HG03025 (cell line): ENCODE results near the gene DPP7.
"Not testable (repeated sequence)": the region's sequence is repeated elsewhere in the genome, so short reads cannot be mapped to it uniquely, and the experiment has no call there.

Experiments used
- ATAC-seq: cut with Tn5 transposase; IDR thresholded peaks from one replicate; pipeline ENCODE4 v1.9.1; 2021; ENCODE audit warnings: mild to moderate bottlenecking, moderate library complexity; ENCODE audit not compliant: unreplicated experiment, low FRiP score

Gene DPP7

DNA sequence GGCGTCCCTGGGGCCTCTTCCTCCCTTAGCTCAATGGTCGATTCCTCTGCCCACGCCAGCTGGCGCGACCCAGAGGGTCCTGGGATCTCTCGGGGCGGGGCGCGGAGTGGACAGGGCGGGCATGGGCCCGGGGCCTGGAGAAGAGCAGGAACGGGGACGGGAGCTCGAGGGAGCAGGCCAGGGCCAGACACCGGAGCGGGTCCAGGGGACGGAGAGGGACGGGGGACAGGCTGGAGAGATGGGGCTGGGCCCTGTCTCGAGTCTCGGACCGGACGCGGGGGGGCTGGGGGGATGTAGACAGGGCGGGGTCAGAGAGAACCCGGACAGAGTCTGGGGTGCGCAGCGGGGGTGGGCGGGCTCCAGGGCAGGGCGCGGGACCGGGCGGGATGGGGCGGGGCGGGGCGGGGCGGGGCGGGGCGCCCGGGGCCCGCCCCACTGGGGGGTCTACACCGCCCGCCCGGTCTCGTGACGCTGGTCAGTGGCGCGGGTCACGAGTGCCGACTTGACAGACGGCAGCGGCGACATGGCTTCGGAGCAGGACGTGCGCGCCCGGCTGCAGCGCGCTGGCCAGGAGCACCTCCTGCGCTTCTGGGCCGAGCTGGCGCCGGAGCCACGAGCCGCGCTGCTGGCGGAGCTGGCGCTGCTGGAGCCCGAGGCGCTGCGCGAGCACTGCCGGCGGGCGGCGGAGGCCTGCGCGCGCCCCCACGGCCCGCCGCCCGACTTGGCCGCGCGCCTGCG, 37.4 kb downstream of the DPP7 start, which contains the start of gene UAP1L1:
TSS of gene UAP1L1 (plus strand) at position 508 of the 738 bp plus-strand sequence. CDS start at position 524, 16 bp downstream.
- peak; percentile 41 for ATAC-seq

DNA sequence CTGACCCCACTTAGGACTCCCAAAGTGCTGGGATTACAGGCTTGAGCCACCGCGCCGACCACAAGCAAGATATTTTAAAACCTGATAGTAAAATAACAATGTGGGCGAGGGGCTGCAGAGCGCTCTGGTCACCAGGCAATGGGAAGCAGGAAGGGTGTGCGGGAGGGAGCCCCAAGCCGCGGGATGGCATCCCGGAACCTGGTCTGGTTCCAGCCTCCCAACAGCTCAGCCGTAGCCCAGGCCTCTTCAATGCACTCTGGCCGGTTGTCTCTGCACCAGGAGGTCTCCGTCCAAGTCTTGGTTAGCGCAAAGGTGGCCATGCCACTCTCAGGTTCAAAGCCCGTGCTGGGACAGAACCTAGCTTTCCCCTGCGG, 37.9 kb downstream of the DPP7 start:
- no peak for ATAC-seq

DNA sequence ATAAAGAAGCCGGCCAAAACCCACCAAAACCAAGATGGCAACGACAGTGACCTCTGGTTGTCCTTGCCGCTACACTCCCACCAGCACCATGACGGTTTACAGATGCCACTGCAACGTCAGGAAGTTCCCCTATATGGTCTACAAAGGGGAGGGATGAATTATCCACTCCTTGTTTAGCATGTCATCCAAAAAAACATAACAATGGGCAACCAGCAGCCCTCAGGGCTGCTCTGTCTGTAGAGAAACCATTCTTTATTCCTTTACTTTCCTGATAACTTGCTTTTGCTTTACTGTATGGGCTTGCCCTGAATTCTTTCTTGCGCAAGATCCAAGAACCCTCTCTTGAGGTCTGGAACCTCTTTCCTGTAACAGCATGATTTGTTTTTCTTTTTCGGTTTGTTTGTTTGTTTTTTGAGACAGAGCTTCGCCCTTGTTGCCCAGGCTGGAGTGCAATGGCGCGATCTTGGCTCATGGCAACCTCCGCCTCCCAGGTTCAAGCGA, 39.2 kb downstream of the DPP7 start:
- no peak for ATAC-seq

DNA sequence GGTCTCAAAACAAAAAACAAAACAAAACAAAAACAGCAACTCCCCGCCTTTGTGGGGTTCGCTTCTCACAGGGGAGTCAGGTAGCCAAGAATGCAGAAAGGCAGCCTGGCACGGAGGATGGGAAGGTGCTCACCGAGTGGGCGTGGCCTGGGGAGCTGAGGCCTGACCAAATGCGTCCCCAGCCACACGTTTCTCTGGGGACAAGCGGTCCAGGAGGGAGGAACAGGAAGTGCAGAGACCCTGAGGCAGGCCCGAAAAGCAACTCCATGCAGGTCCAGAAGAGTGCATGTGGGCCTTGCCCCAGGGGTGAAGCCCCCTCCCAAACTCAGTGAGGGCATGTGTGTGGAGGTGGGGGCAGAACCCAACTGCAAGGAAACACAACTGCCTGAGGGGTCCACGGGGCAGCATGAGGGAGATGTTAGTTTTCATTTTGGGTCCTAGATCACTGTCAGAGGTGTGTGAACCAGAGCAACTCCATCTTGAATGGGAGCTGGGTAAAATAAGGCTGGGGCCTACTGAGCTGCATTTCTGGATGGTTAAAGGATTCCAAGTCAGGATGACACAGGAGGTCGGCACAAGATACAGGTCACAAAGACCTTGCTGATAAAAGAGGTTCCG, 39.8 kb downstream of the DPP7 start:
- ATAC-seq: no peak

DNA sequence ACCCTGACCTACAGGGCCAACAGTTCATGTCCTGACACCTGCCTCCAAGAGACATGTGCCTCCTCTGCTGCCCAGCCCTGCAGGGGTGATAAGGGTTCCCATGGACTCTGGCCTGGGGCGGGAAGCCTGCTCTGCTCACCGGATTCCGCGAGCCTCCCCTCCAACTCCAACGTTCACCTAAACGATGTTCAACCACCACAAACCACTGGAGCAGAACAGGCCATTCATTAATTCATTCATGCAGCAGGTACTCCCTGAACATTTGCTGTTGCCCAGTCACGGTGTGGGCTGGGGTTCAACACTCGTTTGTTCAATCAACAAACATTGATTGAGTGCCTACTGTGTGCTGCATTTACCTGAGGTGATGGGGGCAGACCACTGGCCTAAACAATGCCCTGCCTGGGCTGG, 40.5 kb downstream of the DPP7 start:
- ATAC-seq: no peak

DNA sequence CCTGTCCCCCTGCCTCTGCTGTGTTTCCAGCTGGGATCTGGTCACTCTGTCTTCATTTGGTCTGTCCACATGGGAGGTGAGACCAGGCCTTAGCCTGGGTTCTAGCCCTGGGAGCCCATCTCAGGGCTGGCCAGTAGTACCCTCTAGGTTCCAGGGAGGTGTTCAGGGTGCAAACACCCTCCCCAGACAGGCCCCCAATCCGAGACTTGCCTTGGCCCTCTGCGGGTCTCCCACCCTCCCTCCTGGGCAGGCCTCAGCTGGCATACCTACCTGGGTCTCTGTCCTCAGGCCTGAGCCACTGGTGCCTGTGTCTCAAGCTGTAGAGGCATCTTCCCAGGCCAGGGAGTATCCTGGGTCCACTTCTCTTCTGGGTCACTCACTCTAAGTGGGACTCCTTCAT, 43.3 kb downstream of the DPP7 start:
- ATAC-seq: no peak

DNA sequence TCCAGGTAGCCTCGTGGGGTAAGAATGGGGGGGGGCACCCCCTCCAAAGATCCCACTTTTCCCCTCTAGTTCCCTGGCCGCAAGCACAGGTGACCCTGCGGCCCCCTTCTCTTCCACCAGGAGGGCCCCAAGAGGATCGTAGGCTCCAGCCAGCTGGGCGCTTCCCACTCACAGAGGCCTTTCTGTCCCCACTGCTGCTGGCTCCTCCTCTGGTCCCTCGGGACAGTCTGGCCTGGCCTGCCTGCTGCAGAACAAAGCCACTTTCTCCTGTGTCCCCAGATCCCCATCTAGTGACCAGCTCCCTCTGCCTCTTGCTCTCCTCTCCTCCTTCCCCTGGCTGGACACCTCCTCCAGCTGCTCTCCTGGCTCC, 43.6 kb downstream of the DPP7 start:
- ATAC-seq: no peak

DNA sequence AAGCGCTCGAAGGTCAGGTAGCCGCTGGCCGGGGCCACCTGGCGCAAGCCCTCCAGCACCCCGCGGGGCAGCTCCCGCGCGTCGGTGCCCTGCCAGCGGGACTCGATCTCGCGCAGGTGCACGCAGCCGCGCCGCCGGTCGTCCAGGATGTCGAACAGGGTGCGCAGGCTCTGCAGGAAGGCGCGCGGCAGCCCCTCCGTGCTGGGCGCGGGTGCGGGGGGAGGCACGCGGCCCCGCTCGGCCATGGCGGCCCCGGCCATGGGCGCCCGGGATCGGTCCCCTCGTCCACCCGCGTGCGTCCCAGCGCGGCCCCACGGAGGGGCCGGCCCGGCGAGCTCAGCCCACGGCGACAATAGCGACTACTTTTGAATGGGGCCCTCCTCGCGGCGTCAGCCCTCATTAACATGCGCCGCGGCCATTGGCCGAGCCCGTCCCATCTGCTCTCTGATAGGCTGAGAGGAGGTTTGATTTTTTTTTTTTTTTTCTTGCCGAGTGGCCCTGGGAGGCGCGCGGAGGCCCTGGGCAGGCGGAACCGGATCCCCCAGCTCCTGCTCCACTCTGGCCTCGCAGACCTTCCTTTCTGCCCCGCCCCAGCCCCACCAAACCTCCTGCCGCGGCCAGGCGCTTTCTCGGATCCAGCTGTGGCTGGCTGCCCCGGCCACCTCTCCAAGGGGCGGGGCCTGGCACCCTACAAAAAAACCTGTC, 44.2 kb downstream of the DPP7 start, which contains the start of gene SAPCD2:
TSS of gene SAPCD2 (minus strand) at position 357 of the 705 bp plus-strand sequence. CDS start at position 260, 97 bp downstream.
- peak; percentile 50 for ATAC-seq

DNA sequence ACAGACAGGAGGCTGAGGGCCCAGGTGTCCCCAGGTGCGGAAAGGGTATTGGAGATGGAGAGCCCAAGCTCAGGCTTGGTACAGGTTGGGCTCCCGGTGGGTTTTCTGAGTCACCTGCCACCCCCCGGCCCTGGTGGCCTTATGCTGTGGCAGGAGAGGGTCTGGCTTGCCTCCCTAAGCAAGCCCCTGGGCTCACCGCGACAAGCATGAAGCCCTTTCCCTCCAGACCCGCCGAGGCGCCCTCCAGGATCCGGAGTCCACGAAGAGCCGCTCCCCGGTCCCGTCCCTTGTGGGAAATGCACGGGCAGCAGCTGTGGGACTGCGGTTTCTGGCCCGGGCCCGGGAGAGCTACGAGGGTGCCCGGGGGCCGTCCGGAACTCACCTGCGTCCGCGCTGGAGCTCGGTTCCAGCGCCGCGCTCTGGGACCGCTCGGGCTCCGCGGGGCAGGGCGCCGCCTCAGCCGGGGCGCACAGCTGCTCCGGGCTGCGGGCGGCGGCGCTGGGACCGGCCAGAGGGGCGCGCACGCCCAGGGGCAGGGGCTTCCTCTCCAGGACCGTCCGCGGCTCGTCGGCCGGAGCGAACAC, 44.9 kb downstream of the DPP7 start:
- no peak for ATAC-seq

DNA sequence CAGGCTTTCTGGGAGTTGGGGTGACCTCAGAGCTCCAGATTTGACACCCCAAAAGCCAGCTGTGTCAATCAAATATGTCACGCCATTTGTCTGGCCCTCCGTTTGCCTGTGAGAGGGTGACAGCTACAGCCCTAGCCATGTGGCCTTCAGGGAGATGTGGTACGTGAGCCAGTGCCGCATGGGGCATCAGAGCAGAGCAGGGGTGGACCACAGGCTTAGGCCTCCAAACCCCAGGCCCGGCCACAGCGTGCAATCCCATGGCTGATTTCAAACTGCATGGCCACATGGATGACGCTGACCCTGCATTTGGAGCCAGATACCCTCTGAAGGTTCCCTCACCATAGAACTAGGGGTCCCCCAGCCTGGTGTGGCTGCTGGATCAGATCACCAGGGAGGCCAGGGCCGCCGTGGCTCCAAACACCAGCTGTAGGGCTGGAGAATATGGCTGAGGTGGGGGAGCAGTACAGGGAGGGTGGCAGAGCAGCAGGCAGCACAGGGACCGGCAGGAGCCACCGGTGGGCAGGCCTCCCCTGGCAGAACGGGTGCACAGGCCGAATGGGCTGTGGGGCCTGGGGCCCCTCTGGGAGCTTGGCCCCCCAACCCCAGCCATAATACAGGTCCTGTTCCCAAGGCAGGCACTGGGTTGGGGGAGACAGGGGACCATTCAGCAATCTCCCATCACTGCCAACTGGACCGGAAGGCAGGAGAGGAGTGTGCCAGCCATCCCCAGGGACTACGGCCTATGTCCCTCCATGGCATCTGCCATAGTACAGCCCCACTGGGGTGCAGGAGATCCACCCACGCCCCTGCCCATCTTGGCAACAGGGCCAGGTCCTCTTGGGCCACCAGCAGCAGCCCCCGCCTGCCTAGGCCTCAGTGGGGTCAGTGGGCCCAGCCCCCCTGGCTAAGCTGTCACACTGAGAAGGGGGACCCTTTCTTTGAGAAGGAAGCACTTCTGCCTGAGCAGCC, 45.7 kb downstream of the DPP7 start:
- ATAC-seq: no peak

DNA sequence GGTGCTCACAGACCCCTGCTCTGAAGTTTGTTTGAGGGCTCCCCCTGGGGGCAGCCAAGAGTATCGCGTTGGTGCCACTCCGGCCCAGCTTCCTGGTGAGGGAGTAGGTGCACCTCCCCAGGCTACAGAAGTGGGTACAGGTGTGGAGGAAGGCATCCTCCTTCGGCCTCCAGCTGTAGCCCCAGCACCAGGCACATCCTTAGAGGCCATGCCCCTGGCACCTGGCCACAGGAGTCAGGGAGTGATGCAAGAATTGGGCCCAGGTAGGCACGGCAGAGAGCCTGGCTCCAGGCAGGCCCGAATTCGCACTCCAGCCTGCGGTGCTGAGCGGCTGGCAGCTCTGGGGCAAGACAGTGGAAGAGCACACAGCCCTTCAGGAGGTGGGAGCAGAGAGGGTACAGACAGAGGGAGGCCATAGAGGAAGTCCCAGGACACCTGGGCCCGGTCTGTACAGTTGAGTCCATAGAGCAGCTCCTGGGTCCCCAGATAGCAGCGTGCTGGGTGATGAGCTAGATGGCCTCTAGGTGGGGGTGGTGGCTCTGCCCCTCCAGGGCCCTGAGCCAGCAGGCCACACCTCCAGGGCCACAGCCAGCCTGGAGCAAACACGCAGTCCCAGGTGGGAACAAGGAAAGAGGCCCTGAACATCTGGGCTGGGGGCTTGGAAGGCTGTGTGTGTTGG, 46.5 kb downstream of the DPP7 start:
- ATAC-seq: no peak

DNA sequence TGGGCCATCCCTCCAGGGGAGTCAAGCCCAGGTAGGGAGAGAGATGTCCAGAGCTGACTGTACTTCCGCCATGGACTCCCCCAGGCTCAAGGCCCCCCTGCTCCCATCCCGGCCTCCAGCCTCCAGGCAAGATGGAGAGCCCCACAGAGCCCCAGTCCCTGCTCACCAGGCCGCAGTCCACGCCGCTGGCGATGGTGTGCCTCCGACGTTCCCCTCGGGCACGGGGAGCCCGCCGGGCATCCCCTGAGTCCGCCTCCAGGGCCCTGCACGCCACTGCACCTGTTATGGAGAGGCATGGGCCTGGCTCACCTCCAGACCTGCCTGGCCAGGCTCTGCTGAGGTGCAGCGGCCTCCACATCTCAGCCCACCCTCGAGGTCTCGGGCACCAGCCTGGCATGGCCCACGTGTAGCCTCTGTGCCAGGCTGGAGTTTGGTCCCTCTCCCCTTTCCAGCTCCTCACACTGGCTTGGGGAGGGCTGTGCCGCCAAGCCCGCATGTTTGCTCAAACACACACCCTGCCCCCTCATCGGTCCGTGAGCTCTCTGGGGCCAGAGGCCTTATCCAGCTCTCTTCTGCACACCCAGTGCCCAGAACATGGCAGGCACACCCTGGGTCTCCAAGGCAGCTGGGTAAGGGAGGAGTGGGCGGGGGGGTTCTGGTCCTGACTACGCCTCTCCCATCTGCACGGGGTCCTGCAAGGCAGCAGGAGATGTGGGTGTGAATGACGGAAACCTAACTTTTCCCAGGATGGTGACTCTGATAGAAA, 48.3 kb downstream of the DPP7 start:
- no peak for ATAC-seq

DNA sequence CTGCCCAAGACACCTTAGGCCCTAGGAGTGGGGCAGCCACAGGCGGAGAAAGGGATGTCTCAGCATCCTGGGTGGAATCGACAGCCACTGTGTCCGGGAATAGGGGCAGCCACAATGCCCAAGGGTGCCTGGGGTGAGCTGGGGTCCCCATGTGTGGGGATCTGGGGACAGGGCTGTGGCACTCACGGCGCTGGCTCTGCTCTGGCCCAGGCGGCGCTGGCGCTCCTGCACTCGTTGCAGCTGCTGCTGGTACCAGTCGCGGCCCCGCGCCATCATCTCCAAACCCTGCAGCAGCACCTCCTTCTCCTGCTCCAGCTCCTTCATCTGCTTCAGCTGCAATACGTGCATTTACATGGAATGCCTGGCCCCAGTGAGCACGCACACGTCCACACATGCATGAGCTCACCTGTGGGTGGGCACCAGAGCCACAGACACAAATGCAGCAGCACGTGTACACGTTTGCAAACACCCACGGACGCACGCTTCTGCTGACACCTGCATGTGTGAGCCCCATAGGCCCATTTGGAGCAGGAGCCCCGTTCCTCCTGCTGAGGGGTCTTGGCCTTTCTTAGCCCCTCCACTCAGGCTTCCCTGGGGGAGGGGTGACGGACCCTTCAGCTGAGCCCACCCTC, 49.1 kb downstream of the DPP7 start:
- ATAC-seq: no peak

DNA sequence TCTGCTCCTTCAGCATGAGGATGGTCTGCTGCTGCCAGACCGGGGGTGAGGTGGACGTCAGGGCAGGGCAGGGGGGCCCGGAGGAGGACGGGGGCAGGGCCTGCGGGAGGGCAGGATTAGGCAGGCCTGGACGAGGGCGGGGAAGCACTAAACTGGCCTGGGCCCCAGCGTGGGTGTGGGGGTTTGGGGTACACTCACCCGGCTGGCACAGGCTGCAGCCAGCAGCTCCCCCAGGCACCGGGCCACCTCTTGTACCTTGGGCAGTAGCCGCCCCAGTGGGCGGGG, 49.7 kb downstream of the DPP7 start:
- ATAC-seq: no peak

DNA sequence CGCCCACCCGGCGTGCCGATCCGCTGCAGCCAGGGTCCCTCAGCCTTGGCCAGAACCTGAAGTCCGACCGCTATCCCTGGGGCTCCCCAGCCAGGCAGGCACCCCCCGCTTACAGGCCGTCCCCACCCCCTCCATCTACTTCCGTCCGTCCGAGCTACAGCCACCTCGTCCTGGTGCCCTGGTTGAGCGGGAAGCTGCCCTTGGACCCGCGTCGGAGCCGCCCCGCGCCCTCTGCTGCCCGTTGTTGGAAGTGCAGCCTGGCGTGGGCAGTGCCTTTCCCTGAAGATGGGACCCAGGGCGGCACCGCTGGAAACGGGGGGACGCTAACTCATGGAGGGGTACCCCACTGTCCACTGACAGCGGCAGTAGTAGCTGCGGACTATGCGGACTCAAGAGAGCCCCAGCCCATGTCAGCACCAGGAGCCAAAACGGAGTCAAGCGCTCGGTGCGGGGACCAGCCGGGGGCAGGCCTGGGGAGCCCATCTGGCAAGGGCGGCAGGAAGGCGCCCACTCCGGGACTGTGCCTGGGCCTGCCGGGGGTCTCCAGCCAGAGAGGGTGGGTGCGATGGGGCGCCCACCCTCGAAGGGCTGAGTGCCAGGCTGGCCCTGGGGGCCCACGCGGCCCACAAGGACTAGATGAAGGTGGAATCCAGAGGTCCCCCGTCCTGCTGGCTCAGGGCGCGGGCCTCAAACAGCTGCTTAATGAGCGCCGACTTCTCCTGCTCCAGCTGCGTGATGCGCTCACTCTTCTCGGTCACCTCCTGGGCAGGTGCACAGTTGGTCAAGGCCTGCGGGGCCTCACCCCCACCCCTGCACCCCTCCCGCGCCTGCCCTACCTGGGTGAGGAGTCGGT, 50.3 kb downstream of the DPP7 start:
- ATAC-seq: no peak

DNA sequence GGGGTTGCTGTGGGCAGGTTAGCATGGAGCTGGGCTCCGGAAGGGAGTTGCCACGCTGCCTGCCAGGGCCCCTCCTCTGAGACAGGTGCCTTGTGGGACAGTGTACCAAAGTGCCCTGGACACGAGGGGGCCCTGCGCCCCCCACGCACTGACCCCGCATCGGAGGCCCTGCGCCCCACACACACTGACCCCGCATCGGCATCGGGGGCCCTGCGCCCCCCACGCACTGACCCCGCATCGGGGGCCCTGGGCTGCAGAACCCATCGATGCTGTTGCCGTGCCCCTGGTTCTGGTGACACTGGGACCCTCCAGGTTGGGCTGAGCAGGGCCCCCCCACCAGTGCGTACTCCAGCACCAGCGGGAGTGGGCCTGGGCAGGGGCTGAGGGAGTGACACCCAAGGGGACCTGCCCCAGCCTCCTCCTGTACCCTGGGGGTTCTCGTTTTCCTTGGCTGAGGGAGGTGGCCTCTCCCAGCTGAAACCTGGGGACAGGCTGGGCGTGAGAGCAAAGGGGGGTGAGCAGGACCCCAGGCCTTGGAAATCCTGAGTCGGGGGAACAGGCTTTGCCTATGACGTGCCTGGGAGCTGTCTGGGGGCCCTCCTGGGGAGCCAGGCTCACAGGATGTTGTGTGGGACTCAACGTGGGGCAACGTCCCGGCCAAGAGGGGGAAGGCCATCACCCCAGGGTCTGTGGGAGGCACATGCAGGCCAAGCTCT, 51.1 kb downstream of the DPP7 start:
- no peak for ATAC-seq

DNA sequence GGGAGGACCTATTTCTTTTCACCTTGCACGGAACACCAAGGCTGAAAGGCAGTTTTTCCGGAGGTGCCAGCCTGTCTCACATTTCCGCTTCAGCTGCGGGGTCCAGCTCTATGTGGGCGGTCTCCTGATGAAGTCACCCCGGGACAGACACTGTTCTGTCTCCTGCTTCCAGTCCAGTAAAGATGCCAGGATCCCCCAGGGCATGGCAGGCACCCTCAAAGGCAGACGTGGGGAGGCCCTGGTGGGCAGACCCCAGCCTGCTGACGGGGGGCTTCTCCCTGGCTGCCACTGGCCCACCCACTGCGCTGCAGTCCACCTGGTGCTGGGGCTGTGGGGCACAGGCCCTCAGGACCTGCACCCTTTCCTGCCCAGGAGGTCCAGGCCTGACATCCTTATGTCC, 51.7 kb downstream of the DPP7 start:
- ATAC-seq: not testable (repeated sequence)
